Peyer's patch (tissue), 4 donors: ENCODE data around the gene NOVA2.

Experiments
- CTCF ChIP-seq, 6 experiments: fragments of 450-650 bp in 4 of 6; fragments of 200-600 bp in 2 of 6; sonication (generic) in 1 of 6; IDR thresholded peaks; one replicate each; pipeline ENCODE4 v1.5.1; 2017 to 2019; ENCODE audit warnings: antibody characterized with exemption in 6 of 6, mild to moderate bottlenecking in 3 of 6, moderate library complexity in 1 of 6
- POLR2A ChIP-seq, 2 donors: fragments of 450-650 bp; IDR thresholded peaks; one replicate each; pipeline ENCODE4 v1.5.1; 2017; ENCODE audit warnings: antibody characterized with exemption in 2 of 2, mild to moderate bottlenecking in 2 of 2, moderate library complexity in 2 of 2

- TF ChIP-seq POLR2A (IDR thresholded peaks at IDR 0.05) = no peak
- TF ChIP-seq CTCF (IDR thresholded peaks at IDR 0.05) = no peak
These were observed 40.9 kb upstream of the NOVA2 start for GRCh38 chr19:46014534-46014933.
